GM18526 (cell line): ENCODE measurements around the gene COL4A1.

Experiments used
- POLR2A ChIP-seq: IDR thresholded peaks from 3 replicates; pipeline ENCODE4 v1.6.1; 2011; ENCODE audit not compliant: insufficient read length; ENCODE audit errors: extremely low read depth

The COL4A1 gene

DNA sequence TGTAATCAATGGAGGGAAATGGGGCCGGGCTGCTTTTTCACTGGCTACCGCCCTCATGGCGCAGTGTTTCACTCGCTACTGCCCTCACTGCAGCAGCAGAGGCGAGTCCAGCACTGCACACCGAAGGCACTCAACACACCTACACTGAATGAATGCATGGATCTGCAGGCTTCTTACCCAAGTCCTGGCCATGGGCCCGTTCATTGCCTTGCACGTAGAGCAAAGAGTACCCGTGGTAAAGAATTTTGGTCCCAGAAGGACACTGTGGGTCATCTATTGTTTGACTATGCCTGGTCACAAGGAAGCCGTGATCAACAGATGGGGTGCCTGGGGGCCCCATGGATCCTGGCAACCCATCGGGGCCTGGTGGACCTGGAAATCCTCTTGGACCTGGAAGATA, 144.9 kb downstream of the COL4A1 start:
- no peak for TF ChIP-seq POLR2A

DNA sequence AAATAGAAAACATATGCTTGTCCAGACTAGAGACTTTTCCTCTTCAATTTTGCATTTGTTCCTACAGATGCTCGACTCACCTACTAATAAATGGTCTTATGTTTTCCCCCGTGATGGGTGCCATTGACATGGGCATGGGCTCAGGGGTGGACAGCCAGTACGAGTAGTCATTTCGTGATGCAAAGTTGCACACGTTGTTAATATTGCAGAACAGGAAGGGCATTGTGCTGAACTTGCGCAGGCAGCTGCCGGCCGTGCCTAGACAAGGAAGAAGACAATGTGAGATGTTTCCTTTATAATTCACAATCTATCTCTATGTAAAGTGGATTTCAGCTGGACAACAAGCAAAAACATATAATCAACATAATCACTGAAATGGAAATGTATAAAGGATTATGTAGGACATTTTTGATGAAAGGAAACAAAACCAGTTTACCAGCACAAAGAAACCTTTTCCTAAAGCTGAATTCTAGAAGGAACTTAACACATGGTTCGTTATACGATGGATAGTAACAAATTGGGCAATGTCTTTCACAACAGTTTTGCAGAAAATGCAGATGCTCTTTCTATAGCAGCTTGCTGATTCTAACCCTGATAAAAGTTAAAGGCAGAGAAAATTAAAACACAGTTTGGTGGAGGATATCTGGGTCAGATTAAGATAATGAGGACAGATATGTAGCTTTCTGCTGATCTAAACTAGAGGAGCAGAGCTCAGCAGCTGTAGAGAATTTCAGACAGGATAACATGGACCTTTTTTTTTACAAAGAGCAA, 145.7 kb downstream of the COL4A1 start:
- TF ChIP-seq POLR2A, result no peak

DNA sequence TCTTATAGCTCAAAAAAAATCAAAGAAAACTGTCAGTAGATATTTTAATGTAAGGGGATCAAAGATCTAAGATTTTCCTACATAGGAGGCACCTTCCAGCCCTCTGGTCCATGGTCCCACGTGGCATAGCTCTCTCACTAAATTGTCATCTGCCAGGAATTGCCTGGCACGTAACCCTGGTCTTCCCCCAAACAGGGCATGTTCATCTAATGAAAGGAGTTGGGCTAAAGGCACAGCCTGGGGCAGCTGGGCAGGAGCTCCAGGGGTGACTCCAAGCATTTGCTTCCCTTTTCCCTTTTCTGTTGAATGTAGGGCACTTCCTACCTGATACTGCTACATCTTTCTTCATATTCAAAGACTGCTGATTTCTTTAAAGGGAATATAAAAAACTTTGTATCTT, 148.7 kb downstream of the COL4A1 start:
- no peak for TF ChIP-seq POLR2A

DNA sequence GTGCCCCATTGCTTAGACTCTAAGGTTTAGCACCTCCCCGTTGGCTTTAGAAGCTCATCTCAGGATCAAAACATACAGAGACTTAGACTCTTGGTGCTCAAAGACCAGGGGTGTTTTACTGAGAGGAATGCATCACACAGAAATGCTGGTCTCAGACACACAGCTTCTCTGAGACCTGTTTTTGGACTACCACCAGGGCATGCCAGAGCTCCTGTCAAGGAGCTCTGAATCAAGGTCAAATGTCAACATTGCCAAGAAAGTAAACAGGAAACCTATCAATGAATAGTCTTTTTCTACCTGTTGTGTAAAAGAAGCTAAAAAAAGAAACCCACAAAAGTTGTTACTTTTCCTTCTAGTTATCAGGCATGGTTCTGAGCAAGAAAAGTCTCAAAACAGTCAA, 149.2 kb downstream of the COL4A1 start:
- no peak for TF ChIP-seq POLR2A

DNA sequence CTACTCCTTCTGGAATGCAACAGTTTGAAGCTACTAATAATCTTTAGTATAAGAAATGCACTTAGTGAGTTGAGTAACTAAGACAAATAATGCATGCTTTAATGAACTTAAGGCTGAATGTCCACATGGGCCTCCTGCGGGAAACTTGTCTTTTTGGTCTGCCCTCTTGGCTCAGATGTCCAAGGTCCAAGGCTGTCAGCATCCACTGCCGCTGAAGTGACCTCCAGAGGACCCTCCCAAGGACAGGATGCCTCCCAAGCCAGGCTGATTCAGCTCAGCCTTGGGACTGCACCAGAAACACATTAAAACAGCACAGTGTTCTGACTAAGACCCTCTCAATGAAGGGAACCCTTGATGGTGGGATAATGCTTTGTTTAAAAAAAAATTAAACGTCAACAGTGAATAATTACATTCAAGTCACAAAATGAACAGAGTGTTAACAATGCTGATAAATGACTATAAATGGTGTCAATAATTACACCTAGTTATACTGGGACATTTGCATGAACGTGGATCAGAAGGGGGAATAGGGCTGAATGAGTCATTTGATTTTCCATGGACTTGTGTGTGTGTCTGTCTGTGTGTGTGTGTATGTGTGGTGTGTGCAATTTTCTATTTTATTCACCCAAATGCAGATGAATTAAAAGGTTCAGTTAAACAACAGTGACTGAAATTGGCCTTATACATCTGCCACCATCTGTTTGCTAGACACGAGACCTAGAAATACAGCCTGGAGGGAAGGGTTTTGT, 150.5 kb downstream of the COL4A1 start:
- no peak for TF ChIP-seq POLR2A

DNA sequence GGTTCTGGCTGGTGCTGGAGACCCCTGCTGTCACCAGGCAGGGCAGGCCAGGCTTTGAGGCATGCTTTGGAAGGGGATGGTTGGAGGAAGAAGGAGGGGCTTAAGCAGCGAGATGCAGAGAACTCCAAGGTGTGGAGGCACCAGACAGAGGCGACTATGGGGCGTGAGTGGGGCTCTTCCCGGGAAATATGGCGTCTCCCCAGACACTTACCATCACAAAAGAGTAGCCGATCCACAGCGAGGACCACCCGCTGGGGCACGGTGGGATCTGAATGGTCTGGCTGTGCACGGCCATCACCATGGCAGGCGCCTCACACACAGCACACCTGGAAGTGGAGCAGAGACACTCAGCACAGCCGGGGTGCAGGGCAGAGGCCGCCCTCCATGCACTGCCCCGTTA, 151.9 kb downstream of the COL4A1 start:
- no peak for TF ChIP-seq POLR2A

DNA sequence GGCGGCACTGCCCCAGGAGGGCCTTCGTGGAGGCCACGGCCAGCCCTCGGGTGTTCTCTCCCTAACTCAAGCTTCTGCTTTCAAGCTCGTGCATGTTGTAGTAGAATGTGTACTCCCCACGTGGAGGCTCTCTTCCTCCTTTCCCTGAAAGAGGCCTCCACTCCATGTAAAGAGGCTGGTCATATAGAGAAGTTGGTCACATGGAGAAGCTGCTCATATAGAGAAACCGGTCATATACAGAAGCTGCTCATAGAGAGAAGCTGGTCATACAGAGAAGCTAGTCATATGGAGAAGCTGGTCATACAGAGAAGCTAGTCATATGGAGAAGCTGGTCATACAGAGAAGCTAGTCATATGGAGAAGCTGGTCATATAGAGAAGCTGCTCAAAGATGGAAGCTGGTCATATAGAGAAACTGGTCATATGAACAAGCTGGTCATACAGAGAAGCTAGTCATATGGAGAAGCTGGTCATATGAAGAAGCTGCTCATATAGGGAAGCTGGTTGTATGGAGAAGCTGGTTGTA, 152.5 kb downstream of the COL4A1 start:
- TF ChIP-seq POLR2A, result no peak

DNA sequence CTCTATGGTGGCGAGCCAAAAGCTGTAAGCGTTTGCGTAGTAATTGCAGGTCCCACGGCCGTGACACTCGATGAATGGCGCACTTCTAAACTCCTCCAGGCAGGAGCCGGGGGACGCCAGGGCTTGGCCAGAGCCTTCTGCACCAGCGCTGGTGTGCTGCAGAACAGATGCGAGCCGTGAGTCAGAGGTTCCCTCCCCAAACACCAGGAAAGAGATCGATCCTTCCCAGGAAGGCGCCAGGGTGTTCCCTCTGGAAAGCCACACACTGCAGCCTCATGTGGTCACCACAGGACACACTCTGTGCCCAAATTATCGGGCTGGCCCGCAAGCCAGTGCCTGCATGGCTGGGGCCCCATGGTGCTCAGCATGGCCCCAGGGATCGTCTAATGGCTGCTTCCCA, 154.6 kb downstream of the COL4A1 start:
- TF ChIP-seq POLR2A, result no peak

DNA sequence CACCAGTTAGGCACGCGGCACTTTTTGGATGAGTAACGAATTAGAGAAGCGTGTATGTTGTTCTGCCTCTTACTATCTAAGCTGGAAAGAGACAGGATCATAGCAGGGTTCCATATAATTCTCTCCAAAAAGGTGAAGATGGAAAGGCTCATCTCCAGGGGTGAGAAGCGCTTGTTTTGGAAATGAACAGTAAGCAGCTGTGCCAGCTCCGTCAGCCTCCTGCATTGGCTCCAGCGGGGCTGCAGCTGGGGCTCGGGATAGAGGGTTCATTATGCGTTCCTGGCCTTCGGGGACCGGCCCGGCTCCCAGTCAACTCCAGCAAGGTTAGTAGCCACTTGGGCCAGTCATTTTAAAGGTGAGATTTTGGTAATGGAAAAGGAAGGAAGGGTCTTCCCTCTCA, 155.5 kb downstream of the COL4A1 start:
- TF ChIP-seq POLR2A, result no peak

DNA sequence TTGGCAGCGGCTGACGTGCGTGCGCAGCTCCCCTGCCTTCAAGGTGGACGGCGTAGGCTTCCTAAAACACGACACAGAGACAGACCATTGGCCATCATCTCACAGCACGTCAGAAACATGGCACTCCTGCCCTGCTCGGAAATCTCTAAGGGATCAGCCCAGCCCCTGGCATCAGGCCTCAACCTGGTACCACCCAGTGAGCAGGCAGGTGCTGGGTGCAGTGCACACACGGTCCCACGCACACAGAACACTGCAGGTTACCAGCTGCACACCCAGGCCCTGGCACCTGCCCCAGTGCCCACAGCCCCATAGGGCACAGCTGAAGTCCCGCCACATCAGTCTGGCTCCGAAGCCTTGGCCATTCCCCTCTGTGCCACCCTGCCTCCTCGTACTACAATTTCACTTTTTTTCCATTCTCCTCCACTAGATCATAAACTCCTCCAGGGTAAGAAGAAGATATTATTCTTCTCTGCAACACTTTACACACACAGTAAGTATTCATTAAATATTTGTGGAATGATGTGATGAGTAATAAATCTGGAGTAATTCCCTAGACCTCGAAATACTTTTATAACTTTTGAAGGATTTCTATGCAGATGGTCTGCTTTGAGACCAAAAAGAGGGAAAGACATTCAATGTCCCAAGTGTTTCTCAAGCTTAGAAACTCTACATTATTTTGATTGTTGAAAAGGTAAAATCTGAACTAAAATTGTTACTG, 156.4 kb downstream of the COL4A1 start:
- TF ChIP-seq POLR2A, result no peak

DNA sequence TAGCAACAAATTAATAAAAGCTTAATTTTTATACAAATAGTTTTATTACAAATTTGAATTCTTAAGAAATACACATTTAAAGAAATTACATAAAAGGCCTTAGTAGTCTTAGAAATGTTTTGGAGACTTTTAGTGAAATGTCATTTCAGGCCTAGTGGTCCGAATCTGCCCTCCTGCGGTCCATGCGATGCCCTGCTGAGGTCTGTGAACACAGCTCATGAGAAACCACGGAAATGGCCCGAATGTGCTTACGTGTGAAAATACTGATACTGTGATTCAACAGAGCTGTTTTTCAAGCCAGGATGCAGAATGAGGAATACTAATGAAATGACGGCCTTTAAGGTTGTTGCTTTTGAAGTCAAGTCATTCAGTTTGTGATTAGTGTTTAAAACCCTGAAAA, 157.9 kb downstream of the COL4A1 start:
- no peak for TF ChIP-seq POLR2A

DNA sequence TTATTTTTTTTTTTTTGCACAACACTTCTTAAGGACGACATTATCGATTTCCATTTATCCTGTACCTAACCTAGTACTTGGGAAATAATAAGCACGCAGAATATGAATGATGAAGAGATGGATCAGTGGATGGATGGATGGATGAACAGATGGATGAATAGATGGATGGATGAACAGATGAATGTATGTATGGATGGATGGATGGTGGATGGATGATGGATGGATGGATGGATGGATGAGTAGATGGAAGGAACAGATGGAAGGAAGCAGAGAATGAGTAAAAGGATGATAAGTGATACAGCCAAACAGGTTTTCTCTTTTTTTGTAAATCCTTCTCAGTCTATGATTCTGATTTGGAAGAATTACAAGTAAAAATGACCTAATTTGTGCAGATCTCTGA, 166.9 kb downstream of the COL4A1 start:
- no peak for TF ChIP-seq POLR2A

DNA sequence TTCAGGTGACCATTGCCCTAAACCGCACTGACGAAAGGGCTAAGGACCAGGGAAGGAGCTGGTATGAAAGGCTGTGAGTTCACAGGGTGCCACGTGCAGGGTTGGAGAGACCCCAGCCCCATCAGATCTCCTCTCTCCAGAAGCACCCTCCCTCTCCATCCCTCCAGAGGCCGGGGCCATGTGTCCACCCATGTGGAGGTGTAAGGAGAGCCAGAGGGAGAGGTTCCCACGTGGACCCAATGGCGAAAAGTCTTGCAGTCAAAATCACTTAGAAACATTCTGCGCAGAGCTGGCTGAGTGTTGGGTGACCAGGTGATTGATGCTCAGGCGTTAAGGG, 168.3 kb downstream of the COL4A1 start:
- no peak for TF ChIP-seq POLR2A

DNA sequence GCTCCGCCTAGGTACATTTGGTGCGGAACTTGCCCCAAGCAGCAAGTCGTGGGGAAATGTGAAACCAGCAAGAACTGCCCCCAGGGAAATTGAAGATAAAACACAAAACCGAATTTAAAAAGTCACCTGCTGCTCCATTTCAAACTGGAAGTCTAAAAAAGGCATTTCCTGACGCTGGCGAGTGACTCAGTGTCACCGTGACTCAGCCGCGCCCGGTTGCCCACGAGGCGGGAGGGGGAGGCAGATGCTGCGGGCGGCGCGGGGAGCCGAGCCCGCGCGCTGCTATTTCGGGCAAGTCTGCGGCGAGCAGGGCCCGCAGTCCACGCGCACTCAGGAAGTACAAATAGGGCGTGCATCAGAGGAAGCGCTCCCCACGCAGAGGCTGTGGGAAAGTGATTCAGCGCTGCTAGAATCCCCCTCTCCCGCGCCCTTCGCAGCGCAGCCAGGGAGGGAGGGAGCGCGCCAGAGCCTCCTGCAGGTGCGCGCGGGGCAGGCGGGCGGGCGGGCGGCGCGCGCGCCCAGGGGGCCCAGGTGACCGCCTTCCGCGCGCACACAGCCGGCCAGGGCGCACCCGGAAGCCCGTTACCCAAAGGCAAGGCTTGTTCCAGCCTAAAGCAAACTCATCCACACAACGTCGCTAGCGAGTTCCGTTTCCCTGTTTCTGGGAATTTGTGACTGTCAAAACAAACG, 168.8 kb downstream of the COL4A1 start:
- no peak for TF ChIP-seq POLR2A

DNA sequence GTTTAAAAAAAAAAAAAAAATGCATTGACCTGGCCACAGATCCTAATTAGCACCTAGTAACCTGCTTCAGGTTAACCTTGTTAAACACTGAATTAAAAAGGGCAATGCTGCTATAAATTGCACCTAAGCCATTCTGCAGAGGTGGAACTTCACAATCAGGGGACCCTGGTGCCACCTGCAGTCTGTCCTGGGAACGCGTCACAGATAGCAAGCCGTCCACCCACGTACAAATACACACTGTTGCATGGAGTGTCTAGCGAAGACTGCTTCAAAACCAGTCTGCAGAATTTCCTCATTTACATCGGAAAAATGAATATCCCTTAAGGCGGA, 169.3 kb downstream of the COL4A1 start:
- TF ChIP-seq POLR2A, result no peak
